ENCODE measurements around the gene EPX. TPM values are rescaled to one million over a fixed set of nuclear protein-coding genes. Genes with fewer than 3 reads are reported as not detected.

EPX gene
- total RNA-seq, 1 experiment from 2014 or later = not detected

- Histone ChIP-seq H3K4me3 (ENCODE audit: low read length) (no peak overlapping the region), H3K27ac (ENCODE audit: low read length) (no peak overlapping the region), H3K27me3 (ENCODE audit: low read length) (no peaks in the 10 kb centered on the region), H3K4me1 (ENCODE audit: insufficient read depth, low read length) (peaks cover 12% of the 10 kb centered on the region), H3K4me2 (ENCODE audit: low read length) (no peak overlapping the region), H3K9me2 (replicated peaks; ENCODE audit: low read length) (no peaks in the 10 kb centered on the region), H3K79me2 (ENCODE audit: low read length) (no peaks in the 10 kb centered on the region), H4K20me1 (ENCODE audit: low read length) (no peaks in the 10 kb centered on the region), H3K9me3 (ENCODE audit: low read length) (no peaks in the 10 kb centered on the region), H3K36me3 (ENCODE audit: low read depth, low read length) (no peaks in the 10 kb centered on the region), H3K9ac (ENCODE audit: low read length) (no peak overlapping the region), H3F3A (ENCODE audit: low read length, unreplicated experiment) (no peaks in the 10 kb centered on the region), H2AFZ (ENCODE audit: low read length) (no peak overlapping the region)
- DNase-seq (peak; percentile 47), ATAC-seq (peak; percentile 45)
- TF ChIP-seq, protein P1, sequence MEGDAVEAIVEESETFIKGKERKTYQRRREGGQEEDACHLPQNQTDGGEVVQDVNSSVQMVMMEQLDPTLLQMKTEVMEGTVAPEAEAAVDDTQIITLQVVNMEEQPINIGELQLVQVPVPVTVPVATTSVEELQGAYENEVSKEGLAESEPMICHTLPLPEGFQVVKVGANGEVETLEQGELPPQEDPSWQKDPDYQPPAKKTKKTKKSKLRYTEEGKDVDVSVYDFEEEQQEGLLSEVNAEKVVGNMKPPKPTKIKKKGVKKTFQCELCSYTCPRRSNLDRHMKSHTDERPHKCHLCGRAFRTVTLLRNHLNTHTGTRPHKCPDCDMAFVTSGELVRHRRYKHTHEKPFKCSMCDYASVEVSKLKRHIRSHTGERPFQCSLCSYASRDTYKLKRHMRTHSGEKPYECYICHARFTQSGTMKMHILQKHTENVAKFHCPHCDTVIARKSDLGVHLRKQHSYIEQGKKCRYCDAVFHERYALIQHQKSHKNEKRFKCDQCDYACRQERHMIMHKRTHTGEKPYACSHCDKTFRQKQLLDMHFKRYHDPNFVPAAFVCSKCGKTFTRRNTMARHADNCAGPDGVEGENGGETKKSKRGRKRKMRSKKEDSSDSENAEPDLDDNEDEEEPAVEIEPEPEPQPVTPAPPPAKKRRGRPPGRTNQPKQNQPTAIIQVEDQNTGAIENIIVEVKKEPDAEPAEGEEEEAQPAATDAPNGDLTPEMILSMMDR (conservative IDR thresholded peaks at IDR 0.05; ENCODE audit: low read depth, low read length) = peak; percentile 51
- no peak for TF ChIP-seq EZH2phosphoT487 (IDR thresholded peaks at IDR 0.05; ENCODE audit: borderline replicate concordance, low read length)
- no TSS peak for BruUV-seq (replicated peaks)
- CTCF ChIA-PET = interaction anchor here (0.6 to 1.5 kb wide), 2 partner anchors 16 to 36 kb away, joined by 3 to 5 read pairs; no protein-coding TSS in a partner anchor
- POLR2A ChIA-PET (ENCODE audit: unreplicated experiment) = no interaction called here
- intact Hi-C loops (cut with micrococcal nuclease) = no loop called here
These were observed 23.2 kb downstream of the EPX start for GRCh38 chr17:58215685-58216084.

GRCh38 chr17:58217766-58218165, 25.2 kb downstream of the EPX start:
- Histone ChIP-seq H3K4me3 (ENCODE audit: low read length) (no peak overlapping the region), H3K9me3 (ENCODE audit: low read length) (no peaks in the 10 kb centered on the region), H3K9me2 (replicated peaks; ENCODE audit: low read length) (no peaks in the 10 kb centered on the region), H3K79me2 (ENCODE audit: low read length) (no peaks in the 10 kb centered on the region), H3K36me3 (ENCODE audit: low read depth, low read length) (no peaks in the 10 kb centered on the region), H3K4me2 (ENCODE audit: low read length) (no peak overlapping the region), H3K27ac (ENCODE audit: low read length) (no peak overlapping the region), H3K27me3 (ENCODE audit: low read length) (no peaks in the 10 kb centered on the region), H3F3A (ENCODE audit: low read length, unreplicated experiment) (no peaks in the 10 kb centered on the region), H2AFZ (ENCODE audit: low read length) (no peak overlapping the region), H4K20me1 (ENCODE audit: low read length) (no peaks in the 10 kb centered on the region), H3K9ac (ENCODE audit: low read length) (no peak overlapping the region), H3K4me1 (ENCODE audit: insufficient read depth, low read length) (peaks cover 12% of the 10 kb centered on the region)
- intact Hi-C loops (cut with micrococcal nuclease) = no loop called here
- ChIA-PET CTCF (no interaction called here), POLR2A (ENCODE audit: unreplicated experiment) (no interaction called here)
- no TSS peak for BruUV-seq (replicated peaks)
- DNase-seq (no peak), ATAC-seq (no peak)
- TF ChIP-seq EZH2 (IDR thresholded peaks at IDR 0.05; ENCODE audit: low read length, unreplicated experiment) (no peak), EZH2phosphoT487 (IDR thresholded peaks at IDR 0.05; ENCODE audit: borderline replicate concordance, low read length) (no peak)
- TF ChIP-seq, protein P1 (conservative IDR thresholded peaks at IDR 0.05; ENCODE audit: low read depth, low read length) = no peak

- Histone ChIP-seq H4K20me1 (ENCODE audit: low read length) (no peaks in the 10 kb centered on the region), H3K79me2 (ENCODE audit: low read length) (no peaks in the 10 kb centered on the region), H3K9me3 (ENCODE audit: low read length) (no peaks in the 10 kb centered on the region), H2AFZ (ENCODE audit: low read length) (peak within 1 kb of the TSS; percentile 96), H3K27me3 (ENCODE audit: low read length) (no peaks in the 10 kb centered on the region), H3K27ac (ENCODE audit: low read length) (0 out of 2 replicates have a peak within 1 kb of the TSS, but pooled peaks have one; percentile 1), H3K4me3 (ENCODE audit: low read length) (peak within 1 kb of the TSS; percentile 92), H3K4me1 (ENCODE audit: insufficient read depth, low read length) (peaks cover 22% of the 10 kb centered on the region), H3K36me3 (ENCODE audit: low read depth, low read length) (no peaks in the 10 kb centered on the region), H3F3A (ENCODE audit: low read length, unreplicated experiment) (no peaks in the 10 kb centered on the region), H3K9ac (ENCODE audit: low read length) (peak within 1 kb of the TSS; percentile 87), H3K9me2 (replicated peaks; ENCODE audit: low read length) (no peaks in the 10 kb centered on the region), H3K4me2 (ENCODE audit: low read length) (peak within 1 kb of the TSS; percentile 99)
- BruUV-seq (replicated peaks) = TSS peak; percentile 89
- ChIA-PET CTCF (no interaction called here), POLR2A (ENCODE audit: unreplicated experiment) (interaction anchor here (0.5 to 0.6 kb wide), 5 partner anchors 119 to 944 kb away, joined by 4 to 5 read pairs (median 4); no protein-coding TSS in a partner anchor)
- peak; percentile 98 for ATAC-seq
- DNase-seq = peak; percentile 97
- TF ChIP-seq EZH2 (IDR thresholded peaks at IDR 0.05; ENCODE audit: low read length, unreplicated experiment) (no peak), EZH2phosphoT487 (IDR thresholded peaks at IDR 0.05; ENCODE audit: borderline replicate concordance, low read length) (no peak)
- TF ChIP-seq, protein P1 (conservative IDR thresholded peaks at IDR 0.05; ENCODE audit: low read depth, low read length) = peak; percentile 60; the same call in 1 of the 2 replicates
- intact Hi-C loops (cut with micrococcal nuclease) = no loop called here
These were observed 26.7 kb downstream of the EPX start, which contains the start of gene MKS1 for GRCh38 chr17:58219007-58219788. TSS of gene MKS1 (minus strand) at chr17:58219255. CDS start at chr17:58219230, 25 bp downstream.
